ENCODE data around the gene KMT5B.

The KMT5B gene

GRCh38 chr11:68133761-68134160 lies 79.3 kb downstream of the KMT5B start:
- TF ChIP-seq, protein P1, sequence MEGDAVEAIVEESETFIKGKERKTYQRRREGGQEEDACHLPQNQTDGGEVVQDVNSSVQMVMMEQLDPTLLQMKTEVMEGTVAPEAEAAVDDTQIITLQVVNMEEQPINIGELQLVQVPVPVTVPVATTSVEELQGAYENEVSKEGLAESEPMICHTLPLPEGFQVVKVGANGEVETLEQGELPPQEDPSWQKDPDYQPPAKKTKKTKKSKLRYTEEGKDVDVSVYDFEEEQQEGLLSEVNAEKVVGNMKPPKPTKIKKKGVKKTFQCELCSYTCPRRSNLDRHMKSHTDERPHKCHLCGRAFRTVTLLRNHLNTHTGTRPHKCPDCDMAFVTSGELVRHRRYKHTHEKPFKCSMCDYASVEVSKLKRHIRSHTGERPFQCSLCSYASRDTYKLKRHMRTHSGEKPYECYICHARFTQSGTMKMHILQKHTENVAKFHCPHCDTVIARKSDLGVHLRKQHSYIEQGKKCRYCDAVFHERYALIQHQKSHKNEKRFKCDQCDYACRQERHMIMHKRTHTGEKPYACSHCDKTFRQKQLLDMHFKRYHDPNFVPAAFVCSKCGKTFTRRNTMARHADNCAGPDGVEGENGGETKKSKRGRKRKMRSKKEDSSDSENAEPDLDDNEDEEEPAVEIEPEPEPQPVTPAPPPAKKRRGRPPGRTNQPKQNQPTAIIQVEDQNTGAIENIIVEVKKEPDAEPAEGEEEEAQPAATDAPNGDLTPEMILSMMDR (IDR thresholded peaks at IDR 0.05; ENCODE audit: insufficient read depth, low read depth, low read length, missing control alignments): no peak
- H3K4me3 ChIP-seq (ENCODE audit: low read depth, low read length): no peak overlapping the region
- DNase-seq (ENCODE audit: low read depth): no peak

DNA sequence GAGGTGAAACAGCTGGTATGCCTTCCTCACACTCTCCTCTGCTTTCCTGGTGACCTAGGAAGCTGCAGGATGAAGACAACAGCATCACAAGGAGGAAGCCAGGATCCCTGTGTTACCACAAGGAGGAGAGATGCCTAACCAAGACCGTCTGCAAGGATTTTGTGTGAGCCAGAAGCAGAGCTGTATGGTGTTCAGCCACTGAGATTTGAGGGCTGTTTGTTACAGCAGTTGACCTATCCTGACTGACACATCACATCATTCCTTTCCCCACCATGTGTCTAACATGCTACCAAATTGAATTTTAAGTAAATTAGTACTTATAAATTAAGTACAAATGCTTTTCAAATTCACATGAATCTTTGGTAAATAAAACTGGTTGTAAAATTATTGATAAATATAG lies 83.0 kb downstream of the KMT5B start:
- H3K4me3 ChIP-seq (ENCODE audit: low read depth, low read length): no peak overlapping the region
- TF ChIP-seq, protein P1 (IDR thresholded peaks at IDR 0.05; ENCODE audit: insufficient read depth, low read depth, low read length, missing control alignments): no peak

GRCh38 chr11:68128682-68129327 lies 84.3 kb downstream of the KMT5B start:
- H3K4me3 ChIP-seq (ENCODE audit: low read depth, low read length): no peak overlapping the region
- no peak for DNase-seq (ENCODE audit: low read depth)
- TF ChIP-seq, protein P1 (IDR thresholded peaks at IDR 0.05; ENCODE audit: insufficient read depth, low read depth, low read length, missing control alignments): no peak

More for the DNA sequence above, 83.0 kb downstream of the KMT5B start:
- no peak for DNase-seq (ENCODE audit: low read depth)

- TF ChIP-seq, protein P1 (IDR thresholded peaks at IDR 0.05; ENCODE audit: insufficient read depth, low read depth, low read length, missing control alignments): no peak
- H3K4me3 ChIP-seq (ENCODE audit: low read depth, low read length): no peak overlapping the region
- no peak for DNase-seq (ENCODE audit: low read depth)
Measured at GRCh38 chr11:68127714-68128681, 85.1 kb downstream of the KMT5B start.

- no peak for DNase-seq (ENCODE audit: low read depth)
- no peak overlapping the region for H3K4me3 ChIP-seq (ENCODE audit: low read depth, low read length)
- TF ChIP-seq, protein P1 (IDR thresholded peaks at IDR 0.05; ENCODE audit: insufficient read depth, low read depth, low read length, missing control alignments): no peak
Measured at GRCh38 chr11:68125164-68125563, 87.9 kb downstream of the KMT5B start.

- H3K4me3 ChIP-seq (ENCODE audit: low read depth, low read length): no peak overlapping the region
- TF ChIP-seq, protein P1 (IDR thresholded peaks at IDR 0.05; ENCODE audit: insufficient read depth, low read depth, low read length, missing control alignments): no peak
- no peak for DNase-seq (ENCODE audit: low read depth)
Measured at GRCh38 chr11:68122936-68123539, 90.1 kb downstream of the KMT5B start.

Data from GM12865 (cell line).